ENCODE results near the gene CHST11. TPM values are rescaled to one million over a fixed set of nuclear protein-coding genes. Genes with fewer than 3 reads are reported as not detected.
A peak's percentile ranks its signal among the peaks of the same experiment; 100 is the strongest.
"Not testable (repeated sequence)": the region's sequence is repeated elsewhere in the genome, so short reads cannot be mapped to it uniquely, and the experiment has no call there.

CHST11 gene
- total and polyA plus RNA-seq, 10 donors: 5.2 to 65.1 (median 48.4) TPM

- no peak for DNase-seq
- WGBS, 5 donors: 64 to 75% (median 69%) methylated on average over 16 of the region's 16 CpGs
- H3K4me1 ChIP-seq: peaks cover 21 to 92% (median 67%) of the 10 kb centered on the region in 6 donors
- H3K4me3 ChIP-seq: no peak overlapping the region
- H3K27ac ChIP-seq: peak overlapping the region in 4 of 8 donors; percentile 10 to 89 (median 58)
- no peak for TF ChIP-seq POLR2A (IDR thresholded peaks at IDR 0.05)
- peak in 1 of 3 donors; percentile 38 for TF ChIP-seq POLR2AphosphoS5 (IDR thresholded peaks at IDR 0.05)
- intact Hi-C loops (cut with DNase I; ENCODE audit: low total_unique reads): no loop called here
- H3K9me3 ChIP-seq: peaks cover 0 to 2% (median 0%) of the 10 kb centered on the region in 8 donors
- no peaks in the 10 kb centered on the region for H3K36me3 ChIP-seq
- H3K27me3 ChIP-seq (replicated peaks in 1 of 7): no peaks in the 10 kb centered on the region
Observed at GRCh38 chr12:104742551-104743201, 285.9 kb downstream of the CHST11 start.

- peaks cover 16 to 92% (median 66%) of the 10 kb centered on the region in 6 donors for H3K4me1 ChIP-seq
- no peaks in the 10 kb centered on the region for H3K27me3 ChIP-seq (replicated peaks in 1 of 7)
- no peak for TF ChIP-seq POLR2A (IDR thresholded peaks at IDR 0.05)
- TF ChIP-seq CTCF (IDR thresholded peaks at IDR 0.05 in 8 of 11, conservative IDR thresholded peaks at IDR 0.05 in 3 of 11): no peak
- no peak for TF ChIP-seq POLR2AphosphoS5 (IDR thresholded peaks at IDR 0.05)
- H3K27ac ChIP-seq: peak overlapping the region in 1 of 8 donors; percentile 89
- H3K9me3 ChIP-seq: peaks cover 0 to 2% (median 0%) of the 10 kb centered on the region in 8 donors
- intact Hi-C loops (cut with DNase I; ENCODE audit: low total_unique reads): no loop called here
- WGBS, 5 donors: 74 to 85% (median 77%) methylated on average over 2 of the region's 2 CpGs
- H3K36me3 ChIP-seq: no peaks in the 10 kb centered on the region
- peak; percentile 67 for DNase-seq
- H3K4me3 ChIP-seq: no peak overlapping the region
Observed at GRCh38 chr12:104743202-104743580, 286.4 kb downstream of the CHST11 start.

GRCh38 chr12:104743753-104744548 lies 287.2 kb downstream of the CHST11 start:
- DNase-seq; H3K27me3 ChIP-seq (replicated peaks in 1 of 7); H3K4me3 ChIP-seq; H3K9me3 ChIP-seq; intact Hi-C loops (cut with DNase I; ENCODE audit: low total_unique reads); H3K36me3 ChIP-seq; H3K27ac ChIP-seq: not testable (repeated sequence)
- peaks cover 11 to 92% (median 66%) of the 10 kb centered on the region in 6 donors for H3K4me1 ChIP-seq
- WGBS, 5 donors: 75 to 90% (median 86%) methylated on average over 6 of the region's 6 CpGs

GRCh38 chr12:104746467-104747088 lies 289.8 kb downstream of the CHST11 start:
- 51 to 62% (median 56%) methylated on average over 6 of the region's 6 CpGs for WGBS, 5 donors
- TF ChIP-seq CTCF (IDR thresholded peaks at IDR 0.05 in 8 of 11, conservative IDR thresholded peaks at IDR 0.05 in 3 of 11) (no peak), POLR2A (IDR thresholded peaks at IDR 0.05) (no peak), POLR2AphosphoS5 (IDR thresholded peaks at IDR 0.05) (no peak)
- Histone ChIP-seq H3K36me3 (no peaks in the 10 kb centered on the region), H3K4me3 (no peak overlapping the region), H3K9me3 (peaks cover 0 to 2% (median 0%) of the 10 kb centered on the region in 8 donors), H3K27me3 (replicated peaks in 1 of 7) (no peaks in the 10 kb centered on the region), H3K4me1 (peaks cover 22 to 92% (median 66%) of the 10 kb centered on the region in 6 donors), H3K27ac (no peak overlapping the region)
- intact Hi-C loops (cut with DNase I; ENCODE audit: low total_unique reads): no loop called here
- DNase-seq: no peak

Measured in spleen (tissue), 11 donors.